Cardiac fibroblast (primary cell): Measurements from ENCODE around the gene KANK3.
"Not testable (repeated sequence)": the region's sequence is repeated elsewhere in the genome, so short reads cannot be mapped to it uniquely, and the experiment has no call there.

Experiments used
- DNase-seq, 2 donors: peaks; one replicate each; pipeline versions ENCODE4 v3.0.0 to v3.0.0-alpha.2; 2010; ENCODE audit warnings: low read depth in 2 of 2
- H3K4me3 ChIP-seq, 2 donors: replicated peaks in 1 of 2; 1 replicate in 1 of 2; 2 replicates in 1 of 2; pipeline ENCODE4 v1.5.1; 2011; ENCODE audit warnings: low read depth in 2 of 2, low read length in 2 of 2, mild to moderate bottlenecking in 2 of 2, moderate library complexity in 1 of 2
- CTCF ChIP-seq: IDR thresholded peaks from one replicate; pipeline ENCODE4 v1.5.1; 2011; ENCODE audit warnings: low read depth, mild to moderate bottlenecking, low read length, inconsistent platforms

Gene KANK3

GRCh38 chr19:8363803-8364771, 21.0 kb upstream of the KANK3 start, which contains the start of gene ANGPTL4:
Gene ANGPTL4 (plus strand): TSS chr19:8364155. CDS start chr19:8364322, 167 bp downstream.
- H3K4me3 ChIP-seq: peak within 1 kb of the TSS; percentile 83 to 94
- TF ChIP-seq CTCF: peak; percentile 27
- peak; percentile 89 to 92 for DNase-seq

- H3K4me3 ChIP-seq: peak overlapping the region in 1 of 2 donors; percentile 18
- DNase-seq: peak; percentile 99
- no peak for TF ChIP-seq CTCF
Measured at GRCh38 chr19:8361921-8362793, 19.1 kb upstream of the KANK3 start.

- no peak overlapping the region for H3K4me3 ChIP-seq
- DNase-seq: no peak
- TF ChIP-seq CTCF: no peak
Measured at GRCh38 chr19:8360196-8360595, 17.1 kb upstream of the KANK3 start.

- no peak for TF ChIP-seq CTCF
- no peak overlapping the region for H3K4me3 ChIP-seq
- no peak for DNase-seq
Measured at GRCh38 chr19:8358948-8359347, 15.9 kb upstream of the KANK3 start.

- peak; percentile 52 to 53 for DNase-seq
- TF ChIP-seq CTCF: no peak
- H3K4me3 ChIP-seq: no peak overlapping the region
Measured at GRCh38 chr19:8357007-8357521, 14.0 kb upstream of the KANK3 start.

- DNase-seq: peak; percentile 97 to 99
- no peak overlapping the region for H3K4me3 ChIP-seq
- TF ChIP-seq CTCF: no peak
Measured at GRCh38 chr19:8355631-8356402, 12.8 kb upstream of the KANK3 start.

DNA sequence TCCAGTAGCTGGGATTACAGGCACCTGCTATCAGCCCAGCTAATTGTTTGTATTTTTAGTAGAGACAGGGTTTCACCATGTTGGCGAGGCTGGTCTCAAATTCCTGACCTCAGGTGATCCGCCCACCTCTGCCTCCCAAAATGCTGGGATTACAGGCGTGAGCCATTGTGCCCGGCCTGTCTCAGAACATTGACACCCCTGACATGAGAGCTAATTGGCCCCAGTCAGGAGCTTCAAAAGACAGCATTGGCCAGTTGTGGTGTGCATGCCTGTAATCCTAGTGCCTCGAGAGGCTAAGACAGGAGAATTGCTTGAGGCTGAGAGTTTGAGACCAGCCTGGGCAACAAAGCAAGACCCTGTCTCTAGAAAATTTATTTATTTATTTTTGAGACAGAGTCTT, 9.8 kb upstream of the KANK3 start:
- DNase-seq, H3K4me3 ChIP-seq: not testable (repeated sequence)
